Keratinocyte (primary cell): ENCODE results near the gene SPTBN5.

Experiments used
- EZH2 ChIP-seq: IDR thresholded peaks from one replicate; pipeline ENCODE4 v1.6.1; 2012; ENCODE audit warnings: inconsistent platforms, mild to moderate bottlenecking, low read length, moderate library complexity
- TF ChIP-seq, protein P1 (sequence below), 3 experiments: IDR thresholded peaks in 1 of 3; conservative IDR thresholded peaks in 1 of 3; optimal IDR thresholded peaks in 1 of 3; 2 replicates in 2 of 3; 3 replicates in 1 of 3; pipeline versions ENCODE3 to v1.5.1; 2011; ENCODE audit warnings: low read length in 3 of 3, mild to moderate bottlenecking in 3 of 3, moderate library complexity in 2 of 3, control low read depth in 1 of 3, inconsistent platforms in 1 of 3; ENCODE audit not compliant: insufficient read depth in 2 of 3; ENCODE audit errors: extremely low read depth in 1 of 3

DNA sequence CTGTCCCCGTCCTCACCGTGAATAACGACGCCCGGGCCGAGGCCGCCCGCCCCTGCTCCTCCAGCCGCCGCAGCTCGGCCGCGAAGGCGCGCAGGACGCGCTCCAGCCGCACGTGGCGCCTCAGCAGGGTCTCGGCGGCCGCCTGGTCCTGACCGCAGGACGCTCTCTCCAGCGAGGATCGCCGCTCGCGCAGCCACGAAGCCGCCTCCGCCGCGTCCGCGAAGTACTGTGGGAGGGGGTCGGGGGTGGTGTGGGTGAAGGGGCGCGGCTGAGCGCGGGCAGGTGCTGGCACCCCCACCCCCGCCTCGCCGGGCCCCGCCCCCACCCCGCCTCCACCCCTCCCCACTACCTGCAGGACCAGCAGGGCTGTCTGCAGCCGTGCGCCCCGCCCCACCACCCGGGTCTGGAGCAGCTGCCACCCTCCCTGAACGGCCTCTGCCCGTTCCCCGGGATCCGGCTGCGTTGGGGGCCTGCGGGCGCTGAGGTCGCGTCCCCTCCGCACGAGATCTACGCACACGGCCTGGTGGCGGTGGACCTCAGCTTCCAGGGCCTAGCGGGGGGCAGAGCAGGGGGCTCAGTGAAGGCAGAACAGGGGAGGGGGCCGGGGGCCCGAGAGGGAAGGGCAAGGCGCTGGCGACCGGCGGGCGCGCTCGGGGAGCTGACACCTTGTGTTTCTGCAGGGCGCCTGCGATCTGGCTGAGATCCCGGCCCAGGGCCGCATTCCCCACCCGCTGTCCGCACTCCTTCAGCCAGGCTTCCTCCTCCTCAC lies 11.7 kb downstream of the SPTBN5 start:
- TF ChIP-seq, protein P1, sequence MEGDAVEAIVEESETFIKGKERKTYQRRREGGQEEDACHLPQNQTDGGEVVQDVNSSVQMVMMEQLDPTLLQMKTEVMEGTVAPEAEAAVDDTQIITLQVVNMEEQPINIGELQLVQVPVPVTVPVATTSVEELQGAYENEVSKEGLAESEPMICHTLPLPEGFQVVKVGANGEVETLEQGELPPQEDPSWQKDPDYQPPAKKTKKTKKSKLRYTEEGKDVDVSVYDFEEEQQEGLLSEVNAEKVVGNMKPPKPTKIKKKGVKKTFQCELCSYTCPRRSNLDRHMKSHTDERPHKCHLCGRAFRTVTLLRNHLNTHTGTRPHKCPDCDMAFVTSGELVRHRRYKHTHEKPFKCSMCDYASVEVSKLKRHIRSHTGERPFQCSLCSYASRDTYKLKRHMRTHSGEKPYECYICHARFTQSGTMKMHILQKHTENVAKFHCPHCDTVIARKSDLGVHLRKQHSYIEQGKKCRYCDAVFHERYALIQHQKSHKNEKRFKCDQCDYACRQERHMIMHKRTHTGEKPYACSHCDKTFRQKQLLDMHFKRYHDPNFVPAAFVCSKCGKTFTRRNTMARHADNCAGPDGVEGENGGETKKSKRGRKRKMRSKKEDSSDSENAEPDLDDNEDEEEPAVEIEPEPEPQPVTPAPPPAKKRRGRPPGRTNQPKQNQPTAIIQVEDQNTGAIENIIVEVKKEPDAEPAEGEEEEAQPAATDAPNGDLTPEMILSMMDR (optimal IDR thresholded peaks at IDR 0.05 in 1 of 3, IDR thresholded peaks at IDR 0.05 in 1 of 3, conservative IDR thresholded peaks at IDR 0.05 in 1 of 3; ENCODE audit: extremely low read depth in 1 of 3, insufficient read depth in 2 of 3, low read length in 3 of 3) = no peak
- no peak for TF ChIP-seq EZH2
